ENCODE measurements around the gene LRRN2. TPM values are rescaled to one million over a fixed set of nuclear protein-coding genes. Genes with fewer than 3 reads are reported as not detected.
A peak's percentile ranks its signal among the peaks of the same experiment; 100 is the strongest.

LRRN2 gene
- total RNA-seq, 1 donor from 2014 or later: 9.4 TPM

- DNase-seq (ENCODE audit: low spot score, unreplicated experiment): no peak
- Mint-ChIP-seq H3K36me3 (ENCODE audit: insufficient read depth) (peaks cover 2% of the 10 kb centered on the region), H3K4me1 (ENCODE audit: low read depth) (peaks cover 7% of the 10 kb centered on the region), H3K9me3 (ENCODE audit: low read depth) (no peaks in the 10 kb centered on the region), H3K4me3 (ENCODE audit: low read depth) (no peak overlapping the region), H3K27me3 (peaks cover 22% of the 10 kb centered on the region), H3K27ac (no peak overlapping the region)
- TF ChIP-seq, protein P1, sequence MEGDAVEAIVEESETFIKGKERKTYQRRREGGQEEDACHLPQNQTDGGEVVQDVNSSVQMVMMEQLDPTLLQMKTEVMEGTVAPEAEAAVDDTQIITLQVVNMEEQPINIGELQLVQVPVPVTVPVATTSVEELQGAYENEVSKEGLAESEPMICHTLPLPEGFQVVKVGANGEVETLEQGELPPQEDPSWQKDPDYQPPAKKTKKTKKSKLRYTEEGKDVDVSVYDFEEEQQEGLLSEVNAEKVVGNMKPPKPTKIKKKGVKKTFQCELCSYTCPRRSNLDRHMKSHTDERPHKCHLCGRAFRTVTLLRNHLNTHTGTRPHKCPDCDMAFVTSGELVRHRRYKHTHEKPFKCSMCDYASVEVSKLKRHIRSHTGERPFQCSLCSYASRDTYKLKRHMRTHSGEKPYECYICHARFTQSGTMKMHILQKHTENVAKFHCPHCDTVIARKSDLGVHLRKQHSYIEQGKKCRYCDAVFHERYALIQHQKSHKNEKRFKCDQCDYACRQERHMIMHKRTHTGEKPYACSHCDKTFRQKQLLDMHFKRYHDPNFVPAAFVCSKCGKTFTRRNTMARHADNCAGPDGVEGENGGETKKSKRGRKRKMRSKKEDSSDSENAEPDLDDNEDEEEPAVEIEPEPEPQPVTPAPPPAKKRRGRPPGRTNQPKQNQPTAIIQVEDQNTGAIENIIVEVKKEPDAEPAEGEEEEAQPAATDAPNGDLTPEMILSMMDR (IDR thresholded peaks at IDR 0.05; ENCODE audit: unreplicated experiment): no peak
Observed at GRCh38 chr1:204678721-204679475, 6.6 kb downstream of the LRRN2 start.

DNA sequence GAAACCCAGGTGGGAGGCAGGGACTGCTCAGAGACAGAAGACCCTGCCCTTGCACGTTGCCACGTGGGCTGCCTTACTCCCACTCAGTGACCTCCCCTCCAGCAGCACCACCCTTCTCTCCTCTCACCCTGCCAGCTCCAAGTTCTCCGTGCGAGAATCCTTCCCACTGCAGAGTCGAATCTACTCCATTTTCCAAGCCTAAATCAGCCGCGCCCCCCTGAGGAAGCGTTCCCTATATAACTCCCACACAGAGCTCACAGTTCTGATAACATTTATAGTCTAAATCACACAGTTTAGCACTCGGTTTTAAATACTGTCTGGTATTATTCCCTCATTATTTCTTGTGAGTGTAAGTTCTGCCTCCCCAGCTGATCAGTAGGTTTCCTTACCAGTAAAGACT is 7.7 kb downstream of the LRRN2 start:
- H3K4me3 Mint-ChIP-seq (ENCODE audit: low read depth): no peak overlapping the region
- DNase-seq (ENCODE audit: low spot score, unreplicated experiment): no peak
- TF ChIP-seq, protein P1 (IDR thresholded peaks at IDR 0.05; ENCODE audit: unreplicated experiment): no peak
- H3K27me3 Mint-ChIP-seq: peaks cover 14% of the 10 kb centered on the region
- H3K36me3 Mint-ChIP-seq (ENCODE audit: insufficient read depth): peaks cover 2% of the 10 kb centered on the region
- no peaks in the 10 kb centered on the region for H3K9me3 Mint-ChIP-seq (ENCODE audit: low read depth)
- peaks cover 8% of the 10 kb centered on the region for H3K4me1 Mint-ChIP-seq (ENCODE audit: low read depth)
- H3K27ac Mint-ChIP-seq: no peak overlapping the region

DNA sequence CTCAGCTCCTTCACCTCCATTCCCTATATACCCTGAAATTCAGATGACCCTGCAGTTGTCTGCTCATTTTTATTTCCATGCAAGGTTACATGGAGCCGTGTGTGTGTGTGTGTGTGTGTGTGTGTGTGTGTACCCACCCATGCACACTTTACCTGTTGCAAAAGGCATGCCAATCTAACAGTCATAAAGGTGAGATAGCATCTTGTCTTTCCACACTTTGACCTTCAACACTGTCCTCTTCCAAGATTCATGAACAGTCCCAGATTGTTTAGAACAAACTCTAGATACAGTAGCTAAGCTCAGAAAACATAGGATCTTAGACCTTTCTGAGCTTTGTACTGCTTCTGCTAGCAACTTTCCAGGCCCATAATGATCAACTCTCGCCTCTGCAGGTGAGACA is 9.5 kb downstream of the LRRN2 start:
- Mint-ChIP-seq H3K4me1 (ENCODE audit: low read depth) (peaks cover 8% of the 10 kb centered on the region), H3K27me3 (peaks cover 7% of the 10 kb centered on the region), H3K4me3 (ENCODE audit: low read depth) (no peak overlapping the region), H3K27ac (no peak overlapping the region), H3K9me3 (ENCODE audit: low read depth) (no peaks in the 10 kb centered on the region), H3K36me3 (ENCODE audit: insufficient read depth) (no peaks in the 10 kb centered on the region)
- TF ChIP-seq, protein P1 (IDR thresholded peaks at IDR 0.05; ENCODE audit: unreplicated experiment): no peak
- DNase-seq (ENCODE audit: low spot score, unreplicated experiment): no peak

GRCh38 chr1:204673909-204674649 is 11.5 kb downstream of the LRRN2 start:
- H3K27me3 Mint-ChIP-seq: peaks cover under 1% of the 10 kb centered on the region
- no peak for DNase-seq (ENCODE audit: low spot score, unreplicated experiment)
- TF ChIP-seq, protein P1 (IDR thresholded peaks at IDR 0.05; ENCODE audit: unreplicated experiment): no peak
- no peak overlapping the region for H3K4me3 Mint-ChIP-seq (ENCODE audit: low read depth)
- no peaks in the 10 kb centered on the region for H3K36me3 Mint-ChIP-seq (ENCODE audit: insufficient read depth)
- no peaks in the 10 kb centered on the region for H3K9me3 Mint-ChIP-seq (ENCODE audit: low read depth)
- H3K27ac Mint-ChIP-seq: peak overlapping the region; percentile 80
- H3K4me1 Mint-ChIP-seq (ENCODE audit: low read depth): peaks cover 8% of the 10 kb centered on the region

- H3K4me1 Mint-ChIP-seq (ENCODE audit: low read depth): peaks cover 8% of the 10 kb centered on the region
- DNase-seq (ENCODE audit: low spot score, unreplicated experiment): no peak
- no peak overlapping the region for H3K27ac Mint-ChIP-seq
- no peaks in the 10 kb centered on the region for H3K27me3 Mint-ChIP-seq
- TF ChIP-seq, protein P1 (IDR thresholded peaks at IDR 0.05; ENCODE audit: unreplicated experiment): no peak
- no peak overlapping the region for H3K4me3 Mint-ChIP-seq (ENCODE audit: low read depth)
- H3K36me3 Mint-ChIP-seq (ENCODE audit: insufficient read depth): no peaks in the 10 kb centered on the region
- no peaks in the 10 kb centered on the region for H3K9me3 Mint-ChIP-seq (ENCODE audit: low read depth)
Observed at GRCh38 chr1:204673209-204673608, 12.3 kb downstream of the LRRN2 start.

Measured in progenitor cell of endocrine pancreas (in vitro differentiated cells).